ENCODE data around the gene MON1A.
A peak's percentile ranks its signal among the peaks of the same experiment; 100 is the strongest.
"Not testable (repeated sequence)": the region's sequence is repeated elsewhere in the genome, so short reads cannot be mapped to it uniquely, and the experiment has no call there.

Gene MON1A, protein sequence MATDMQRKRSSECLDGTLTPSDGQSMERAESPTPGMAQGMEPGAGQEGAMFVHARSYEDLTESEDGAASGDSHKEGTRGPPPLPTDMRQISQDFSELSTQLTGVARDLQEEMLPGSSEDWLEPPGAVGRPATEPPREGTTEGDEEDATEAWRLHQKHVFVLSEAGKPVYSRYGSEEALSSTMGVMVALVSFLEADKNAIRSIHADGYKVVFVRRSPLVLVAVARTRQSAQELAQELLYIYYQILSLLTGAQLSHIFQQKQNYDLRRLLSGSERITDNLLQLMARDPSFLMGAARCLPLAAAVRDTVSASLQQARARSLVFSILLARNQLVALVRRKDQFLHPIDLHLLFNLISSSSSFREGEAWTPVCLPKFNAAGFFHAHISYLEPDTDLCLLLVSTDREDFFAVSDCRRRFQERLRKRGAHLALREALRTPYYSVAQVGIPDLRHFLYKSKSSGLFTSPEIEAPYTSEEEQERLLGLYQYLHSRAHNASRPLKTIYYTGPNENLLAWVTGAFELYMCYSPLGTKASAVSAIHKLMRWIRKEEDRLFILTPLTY

GRCh38 chr3:49929291-49930167, at the start of gene MON1A:
Gene MON1A, minus strand, starts transcription at chr3:49929811. Its CDS starts 16,465 bp downstream, at chr3:49913346.
- peak; percentile 95 to 96 for DNase-seq

GRCh38 chr3:49976942-49977341, 47.3 kb upstream of the MON1A start:
- DNase-seq: no peak

- no peak for DNase-seq
Observed at GRCh38 chr3:49972656-49973055, 43.0 kb upstream of the MON1A start.

DNA sequence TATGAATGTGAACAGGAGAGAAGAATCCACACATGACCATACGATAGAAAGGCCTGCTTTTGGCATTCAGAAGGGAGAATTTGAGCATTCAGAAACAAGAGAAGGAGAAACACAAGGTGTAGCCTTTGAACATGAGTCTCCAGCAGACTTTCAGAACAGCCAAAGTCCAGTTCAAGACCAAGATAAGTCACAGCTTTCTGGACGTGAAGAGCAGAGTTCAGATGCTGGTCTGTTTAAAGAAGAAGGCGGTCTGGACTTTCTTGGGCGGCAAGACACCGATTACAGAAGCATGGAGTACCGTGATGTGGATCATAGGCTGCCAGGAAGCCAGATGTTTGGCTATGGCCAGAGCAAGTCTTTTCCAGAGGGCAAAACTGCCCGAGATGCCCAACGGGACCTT, 38.7 kb upstream of the MON1A start:
- DNase-seq: no peak

GRCh38 chr3:49967291-49967690, 37.7 kb upstream of the MON1A start:
- DNase-seq: no peak

DNA sequence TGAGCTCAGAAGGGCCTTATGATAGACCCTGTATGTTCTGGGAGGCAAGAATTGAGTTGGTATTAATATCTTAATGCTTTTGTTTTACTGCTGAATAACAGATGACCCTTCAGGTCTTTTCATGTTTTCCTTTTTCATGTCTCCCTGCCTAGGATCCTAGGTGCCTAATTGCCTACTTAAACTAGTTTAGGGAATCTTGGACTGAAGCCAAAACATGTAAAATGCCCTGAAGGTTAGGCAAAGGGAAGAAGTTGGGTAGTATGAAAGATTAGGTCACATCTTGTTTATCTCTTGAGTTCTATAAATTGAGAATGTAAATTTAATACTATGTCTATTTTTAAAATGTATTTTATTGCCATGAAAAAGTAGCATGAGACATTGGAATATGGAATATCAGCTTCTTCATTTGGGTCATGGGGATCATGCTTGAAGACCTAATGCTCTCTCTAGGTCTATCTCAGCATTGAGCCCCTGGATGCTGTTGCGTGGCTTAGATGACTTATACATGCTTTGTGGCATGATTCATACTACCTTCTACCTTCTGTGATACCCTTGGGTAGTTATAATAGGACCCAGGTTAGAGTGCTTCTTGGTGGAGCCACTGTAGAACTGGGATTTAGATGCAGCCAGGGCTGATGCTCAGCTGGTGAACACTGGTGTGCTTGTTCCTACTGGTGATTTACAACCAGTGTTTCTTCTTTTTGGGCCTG, 36.8 kb upstream of the MON1A start:
- no peak for DNase-seq

GRCh38 chr3:49955636-49956035, 26.0 kb upstream of the MON1A start:
- no peak for DNase-seq

GRCh38 chr3:49952924-49953323, 23.3 kb upstream of the MON1A start:
- DNase-seq: no peak

GRCh38 chr3:49942651-49943050, 13.0 kb upstream of the MON1A start:
- DNase-seq: no peak

DNA sequence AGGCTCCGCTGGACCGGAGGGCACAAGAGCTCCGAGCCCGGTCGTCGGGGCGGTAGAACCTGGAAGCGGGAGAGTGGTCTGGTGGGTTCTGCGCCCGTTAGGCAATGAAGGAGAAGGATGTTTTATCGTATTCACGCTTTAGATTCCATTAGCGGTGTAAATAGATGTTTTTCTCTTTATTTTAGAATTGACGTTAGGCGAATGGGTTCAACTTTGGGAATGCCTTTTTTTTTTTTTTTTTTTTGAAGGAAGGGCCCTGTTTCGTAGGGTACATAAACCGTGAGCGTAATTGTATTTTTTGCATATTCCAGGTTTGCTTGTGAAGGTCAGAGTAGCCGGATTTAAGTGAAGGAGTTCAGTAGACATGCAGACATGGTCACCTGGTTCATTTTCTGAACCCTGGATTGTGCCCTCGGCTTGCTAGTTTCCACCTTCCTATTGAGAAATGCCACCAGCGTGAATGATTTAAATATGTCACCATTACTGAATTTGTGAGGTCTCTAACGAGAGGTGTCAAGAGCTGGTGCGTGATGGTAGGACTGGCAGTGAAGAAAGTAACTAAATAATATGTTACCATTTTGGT, 11.1 kb upstream of the MON1A start:
- DNase-seq: no peak

GRCh38 chr3:49939858-49940666, 10.5 kb upstream of the MON1A start, which contains the start of gene RBM6:
Gene RBM6, plus strand, starts transcription at chr3:49940150. Its CDS starts 22,492 bp downstream, at chr3:49962642.
- peak; percentile 95 to 97 for DNase-seq

DNA sequence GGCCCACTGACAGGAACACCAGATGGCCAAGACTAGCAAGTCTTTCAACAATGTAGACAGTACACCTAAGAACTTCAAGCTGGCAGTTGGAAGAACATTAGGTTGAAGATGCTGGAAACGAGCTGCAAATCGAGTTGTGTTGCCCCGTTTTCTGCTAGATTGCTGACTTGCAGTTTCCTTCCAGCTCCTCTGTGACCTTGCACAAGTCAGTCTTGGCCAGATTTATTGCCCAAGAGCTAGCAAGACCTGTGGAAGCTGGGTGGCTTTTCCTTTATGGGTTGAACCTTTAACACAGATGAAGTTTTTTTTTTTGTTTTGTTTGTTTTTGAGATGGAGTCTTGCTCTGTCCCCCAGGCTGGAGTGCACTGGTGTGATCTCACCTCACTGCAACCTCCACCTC, 7.5 kb upstream of the MON1A start:
- no peak for DNase-seq

DNA sequence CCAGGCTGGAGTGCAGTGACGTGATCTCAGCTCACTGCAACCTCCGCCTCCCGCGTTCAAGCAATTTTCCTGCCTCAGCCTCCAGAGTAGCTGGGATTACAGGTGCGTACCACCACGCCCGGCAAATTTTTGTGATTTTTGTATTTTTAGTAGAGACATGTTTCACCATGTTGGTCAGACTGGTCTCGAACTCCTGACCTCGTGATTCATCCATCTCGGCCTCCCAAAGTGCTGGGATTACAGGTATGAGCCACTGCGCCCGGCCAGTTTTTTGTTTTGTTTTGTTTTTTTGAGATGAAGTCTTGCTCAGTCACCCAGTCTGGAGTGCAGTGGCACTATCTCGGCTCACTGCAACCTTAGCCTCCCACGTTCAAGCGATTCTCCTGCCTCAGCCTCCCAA, 2.7 kb upstream of the MON1A start:
- DNase-seq: not testable (repeated sequence)

GRCh38 chr3:49930922-49931321, 1.3 kb upstream of the MON1A start:
- no peak for DNase-seq

- DNase-seq: no peak
Observed at GRCh38 chr3:49930168-49930690, 618 bp upstream of the MON1A start.

DNA sequence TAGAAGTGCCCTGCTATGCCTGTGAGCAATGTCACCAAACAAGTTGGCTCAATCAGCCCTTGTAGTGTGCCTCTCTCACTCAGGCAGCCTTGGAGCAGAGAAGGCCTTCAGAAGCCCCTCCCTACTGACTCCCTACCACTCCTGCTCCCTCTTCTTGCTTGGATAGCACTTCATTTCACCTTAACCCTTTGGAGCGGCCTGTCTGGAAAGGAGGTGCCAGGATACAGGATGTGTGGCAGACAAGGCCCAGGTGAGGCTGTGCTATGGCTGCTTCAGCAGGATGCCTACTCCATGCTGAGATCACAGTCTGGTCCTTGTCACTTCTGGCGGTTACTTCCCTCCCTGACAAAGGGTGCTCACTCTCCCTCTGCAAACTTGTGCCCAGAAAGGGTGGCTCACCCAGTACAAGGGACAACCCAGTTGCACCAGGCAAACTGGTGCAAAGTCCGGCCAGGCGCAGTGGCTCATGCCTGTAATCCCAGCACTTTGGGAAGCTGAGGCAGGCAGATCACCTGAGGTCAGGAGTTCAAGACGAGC, 1.1 kb downstream of the MON1A start:
- DNase-seq: no peak

GRCh38 chr3:49927798-49928197, 1.8 kb downstream of the MON1A start:
- no peak for DNase-seq

- DNase-seq: no peak
Observed at GRCh38 chr3:49926117-49926728, 3.4 kb downstream of the MON1A start.

DNA sequence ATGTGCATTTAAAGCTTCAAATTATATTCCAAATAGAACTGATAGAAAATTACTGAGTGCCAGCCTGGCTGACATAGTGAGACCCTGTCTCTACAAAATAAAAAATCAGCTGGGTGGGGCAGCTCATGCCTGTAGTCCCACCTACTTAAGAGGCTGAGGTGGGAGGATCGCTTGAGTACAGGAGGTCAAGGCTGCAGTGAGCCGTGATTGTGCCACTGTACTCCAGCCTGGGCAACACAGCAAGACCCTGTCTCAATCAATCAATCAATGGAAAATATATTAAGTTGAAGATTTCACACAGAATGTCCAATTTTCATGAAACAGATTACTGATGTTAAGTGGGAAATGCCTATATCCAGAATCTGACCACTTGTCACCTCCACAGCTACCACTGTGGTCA, 4.1 kb downstream of the MON1A start:
- DNase-seq: no peak

GRCh38 chr3:49924683-49925082, 4.9 kb downstream of the MON1A start:
- DNase-seq: no peak

Data from activated CD4-positive, alpha-beta T cell treated with anti-CD3 and anti-CD28 coated beads, Interleukin-2, amount 50 U/mL, for 48 hours (primary cell).